Uterus (tissue), 4 donors: Measurements from ENCODE around the gene NRM. TPM values are rescaled to one million over a fixed set of nuclear protein-coding genes. Genes with fewer than 3 reads are reported as not detected.

Experiments
- DNase-seq, 2 donors: peaks; one replicate each; pipeline ENCODE4 v3.0.0-alpha.2; 2019 to 2020
- H3K27ac ChIP-seq, 2 donors: fragments of 200-600 bp; sonication (generic); 1 replicate in 1 of 2; 2 replicates in 1 of 2; pipeline ENCODE4 v1.5.1; 2016 to 2018
- H3K27me3 ChIP-seq, 2 donors: fragments of 200-600 bp; sonication (generic); one replicate each; pipeline ENCODE4 v1.5.1; 2018 to 2019; ENCODE audit warnings: control low read depth in 1 of 2
- H3K36me3 ChIP-seq, 2 donors: fragments of 200-600 bp; sonication (generic); one replicate each; pipeline ENCODE4 v1.5.1; 2019; ENCODE audit warnings: control low read depth in 1 of 2
- H3K4me1 ChIP-seq, 2 donors: fragments of 200-600 bp; sonication (generic); one replicate each; pipeline ENCODE4 v1.5.1; 2018 to 2019; ENCODE audit warnings: control low read depth in 1 of 2
- H3K4me3 ChIP-seq, 2 donors: fragments of 200-600 bp; sonication (generic); 1 replicate in 1 of 2; 2 replicates in 1 of 2; pipeline ENCODE4 v1.5.1; 2018 to 2019; ENCODE audit warnings: mild to moderate bottlenecking in 1 of 2
- H3K9me3 ChIP-seq, 2 donors: fragments of 200-600 bp; sonication (generic); one replicate each; pipeline ENCODE4 v1.5.1; 2019; ENCODE audit warnings: control low read depth in 1 of 2
- POLR2A ChIP-seq, 2 donors: fragments of 450-650 bp; IDR thresholded peaks; one replicate each; pipeline ENCODE4 v1.6.1; 2016; ENCODE audit warnings: antibody characterized with exemption in 2 of 2, mild to moderate bottlenecking in 1 of 2, moderate library complexity in 1 of 2
- intact Hi-C: fragments of 100-400 bp; cut with DNase I; formaldehyde crosslinking; loops from one replicate; pipeline ENCODE4 v1.15.1; 2023; ENCODE audit warnings: low total_unique reads
- total RNA-seq, 4 donors: library from RNA; depleted of rRNA in 3 of 4; stranded (reverse); fragments of >200 nt in 3 of 4; gene quantifications; one replicate each; pipeline versions ENCODE4 v1.1.0 to v1.2.4, GENCODE V29; 2014 to 2023
- TF ChIP-seq, protein P1 (sequence below), 4 experiments: fragments of 200-600 bp in 2 of 4; fragments of 450-650 bp in 2 of 4; sonication (generic) in 2 of 4; IDR thresholded peaks; one replicate each; pipeline ENCODE4 v1.5.1; 2016 to 2019; ENCODE audit warnings: antibody characterized with exemption in 4 of 4, mild to moderate bottlenecking in 2 of 4, moderate library complexity in 1 of 4
- donor health status: DM: yes; HTN: yes; CAD: no.

NRM gene
- total RNA-seq, 4 donors from 2014 or later = 0.59 to 29.3 (median 5.4) TPM

DNA sequence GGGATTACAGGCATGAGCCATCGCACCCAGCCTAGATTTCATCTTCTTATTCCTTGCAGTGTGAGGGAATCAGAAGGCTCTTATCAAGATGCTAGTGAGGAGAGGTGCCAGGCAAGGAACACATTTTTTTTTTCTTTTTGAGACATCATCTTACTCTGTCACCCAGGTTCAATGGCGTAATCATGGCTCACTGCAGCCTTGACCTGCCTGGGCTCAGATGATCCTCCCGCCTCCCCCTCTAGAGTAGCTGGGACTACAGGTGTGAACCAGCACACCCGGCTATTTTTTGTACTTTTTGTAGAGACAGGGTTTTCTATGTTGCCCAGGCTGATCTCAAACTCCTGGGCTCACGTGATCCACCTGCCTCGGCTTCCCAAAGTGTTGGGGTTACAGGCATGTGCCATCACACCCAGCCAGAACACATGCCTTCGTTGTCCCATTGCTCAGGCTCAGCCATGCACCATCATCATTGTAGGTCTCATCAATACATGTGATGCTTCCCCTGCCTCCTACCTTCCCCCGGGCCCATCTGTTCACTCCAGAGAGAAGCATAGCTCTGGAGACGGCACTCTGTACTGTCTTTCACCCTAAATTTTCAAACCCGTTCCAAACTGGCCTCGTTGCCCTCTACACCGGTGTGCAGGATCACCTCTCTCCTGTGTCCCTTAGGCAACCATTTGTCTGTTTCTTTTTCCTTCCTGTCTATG lies 41.6 kb upstream of the NRM start:
- Histone ChIP-seq H3K36me3 (no peaks in the 10 kb centered on the region), H3K9me3 (no peaks in the 10 kb centered on the region), H3K4me3 (no peak overlapping the region), H3K4me1 (no peaks in the 10 kb centered on the region), H3K27ac (no peak overlapping the region), H3K27me3 (no peaks in the 10 kb centered on the region)
- TF ChIP-seq, protein P1, sequence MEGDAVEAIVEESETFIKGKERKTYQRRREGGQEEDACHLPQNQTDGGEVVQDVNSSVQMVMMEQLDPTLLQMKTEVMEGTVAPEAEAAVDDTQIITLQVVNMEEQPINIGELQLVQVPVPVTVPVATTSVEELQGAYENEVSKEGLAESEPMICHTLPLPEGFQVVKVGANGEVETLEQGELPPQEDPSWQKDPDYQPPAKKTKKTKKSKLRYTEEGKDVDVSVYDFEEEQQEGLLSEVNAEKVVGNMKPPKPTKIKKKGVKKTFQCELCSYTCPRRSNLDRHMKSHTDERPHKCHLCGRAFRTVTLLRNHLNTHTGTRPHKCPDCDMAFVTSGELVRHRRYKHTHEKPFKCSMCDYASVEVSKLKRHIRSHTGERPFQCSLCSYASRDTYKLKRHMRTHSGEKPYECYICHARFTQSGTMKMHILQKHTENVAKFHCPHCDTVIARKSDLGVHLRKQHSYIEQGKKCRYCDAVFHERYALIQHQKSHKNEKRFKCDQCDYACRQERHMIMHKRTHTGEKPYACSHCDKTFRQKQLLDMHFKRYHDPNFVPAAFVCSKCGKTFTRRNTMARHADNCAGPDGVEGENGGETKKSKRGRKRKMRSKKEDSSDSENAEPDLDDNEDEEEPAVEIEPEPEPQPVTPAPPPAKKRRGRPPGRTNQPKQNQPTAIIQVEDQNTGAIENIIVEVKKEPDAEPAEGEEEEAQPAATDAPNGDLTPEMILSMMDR (IDR thresholded peaks at IDR 0.05) = no peak
- no peak for TF ChIP-seq POLR2A (IDR thresholded peaks at IDR 0.05)
- no peak for DNase-seq
- intact Hi-C loops = no loop called here

DNA sequence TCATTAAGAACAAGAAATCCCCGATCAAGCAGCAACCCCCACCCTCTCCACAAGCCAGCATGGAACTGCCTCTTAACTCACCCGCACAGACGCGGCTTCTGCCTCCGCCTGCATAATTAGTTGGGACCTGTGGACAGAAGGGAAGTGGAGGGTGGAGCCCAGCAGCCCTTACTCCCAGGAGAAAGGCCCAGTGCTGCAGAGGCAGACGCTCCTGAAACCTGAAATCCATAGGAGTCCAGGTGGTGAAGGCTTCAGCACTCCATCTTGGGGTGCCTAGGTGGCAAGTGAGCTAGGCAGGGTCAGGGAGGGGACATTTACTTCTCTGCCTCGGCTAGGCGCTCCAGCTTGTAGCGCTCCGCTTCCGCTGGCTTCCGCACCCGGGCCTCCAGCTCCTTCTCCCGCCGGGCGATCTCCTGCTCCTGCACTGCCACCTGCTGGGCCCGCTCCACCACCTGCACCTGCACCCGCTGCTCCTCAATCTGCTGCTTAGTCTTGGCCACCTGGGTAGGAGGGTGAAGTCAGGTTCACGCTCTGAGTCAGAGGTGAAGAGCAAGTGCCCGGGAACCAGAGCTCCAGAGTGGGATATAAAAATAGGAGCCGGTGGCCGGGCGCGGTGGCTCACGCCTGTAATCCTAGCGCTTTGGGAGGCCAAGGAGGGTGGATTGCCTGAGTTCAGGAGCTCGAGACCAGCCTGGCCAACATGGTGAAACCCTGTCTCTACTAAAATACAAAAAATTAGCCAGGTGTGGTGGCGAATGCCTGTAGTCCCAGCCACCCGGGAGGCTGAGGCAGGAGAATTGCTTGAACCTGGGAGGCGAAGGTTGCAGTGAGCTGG lies 40.0 kb upstream of the NRM start:
- Histone ChIP-seq H3K4me1 (no peaks in the 10 kb centered on the region), H3K27ac (peak overlapping the region; percentile 21 to 53), H3K36me3 (no peaks in the 10 kb centered on the region), H3K27me3 (no peaks in the 10 kb centered on the region), H3K9me3 (no peaks in the 10 kb centered on the region), H3K4me3 (no peak overlapping the region)
- intact Hi-C loops = no loop called here
- TF ChIP-seq, protein P1 (IDR thresholded peaks at IDR 0.05) = peak; percentile 46 to 70 (median 56)
- TF ChIP-seq POLR2A (IDR thresholded peaks at IDR 0.05) = no peak
- DNase-seq = peak; percentile 59 to 62

DNA sequence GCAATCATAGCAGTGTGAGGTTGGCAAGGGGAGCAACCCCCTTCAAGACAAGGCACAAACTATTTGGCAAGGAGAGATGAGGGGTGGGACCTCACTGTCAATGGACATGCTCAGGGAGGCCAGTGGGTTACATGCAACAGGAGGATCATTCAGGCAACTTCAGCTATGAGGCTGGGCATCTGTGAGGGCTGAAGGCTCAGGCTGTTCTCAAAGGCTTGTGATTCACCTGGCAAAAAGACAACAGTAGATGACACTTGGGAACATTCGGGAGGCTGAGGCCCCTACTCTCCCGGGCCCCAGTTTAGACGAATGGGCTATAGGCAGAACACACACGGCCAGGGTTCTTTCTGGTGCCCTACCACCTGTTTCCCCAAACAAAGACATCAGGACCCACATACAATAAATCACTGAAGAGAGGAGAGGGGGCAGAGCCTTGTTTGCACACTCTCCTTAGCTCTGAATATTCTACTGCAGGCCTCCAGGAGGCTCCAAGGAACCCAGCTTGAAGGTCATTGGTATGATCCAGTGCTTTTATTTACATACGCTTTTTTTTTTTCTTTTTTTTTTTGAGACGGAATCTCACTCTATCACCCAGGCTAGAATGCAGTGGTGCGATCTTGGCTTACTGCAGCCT lies 37.3 kb upstream of the NRM start:
- intact Hi-C loops = no loop called here
- H3K27me3 ChIP-seq = no peaks in the 10 kb centered on the region
- TF ChIP-seq, protein P1 (IDR thresholded peaks at IDR 0.05) = no peak
- no peak for TF ChIP-seq POLR2A (IDR thresholded peaks at IDR 0.05)
- no peaks in the 10 kb centered on the region for H3K9me3 ChIP-seq
- peak overlapping the region; percentile 19 to 36 for H3K27ac ChIP-seq
- no peak for DNase-seq
- H3K36me3 ChIP-seq = no peaks in the 10 kb centered on the region
- H3K4me3 ChIP-seq = no peak overlapping the region
- no peaks in the 10 kb centered on the region for H3K4me1 ChIP-seq

DNA sequence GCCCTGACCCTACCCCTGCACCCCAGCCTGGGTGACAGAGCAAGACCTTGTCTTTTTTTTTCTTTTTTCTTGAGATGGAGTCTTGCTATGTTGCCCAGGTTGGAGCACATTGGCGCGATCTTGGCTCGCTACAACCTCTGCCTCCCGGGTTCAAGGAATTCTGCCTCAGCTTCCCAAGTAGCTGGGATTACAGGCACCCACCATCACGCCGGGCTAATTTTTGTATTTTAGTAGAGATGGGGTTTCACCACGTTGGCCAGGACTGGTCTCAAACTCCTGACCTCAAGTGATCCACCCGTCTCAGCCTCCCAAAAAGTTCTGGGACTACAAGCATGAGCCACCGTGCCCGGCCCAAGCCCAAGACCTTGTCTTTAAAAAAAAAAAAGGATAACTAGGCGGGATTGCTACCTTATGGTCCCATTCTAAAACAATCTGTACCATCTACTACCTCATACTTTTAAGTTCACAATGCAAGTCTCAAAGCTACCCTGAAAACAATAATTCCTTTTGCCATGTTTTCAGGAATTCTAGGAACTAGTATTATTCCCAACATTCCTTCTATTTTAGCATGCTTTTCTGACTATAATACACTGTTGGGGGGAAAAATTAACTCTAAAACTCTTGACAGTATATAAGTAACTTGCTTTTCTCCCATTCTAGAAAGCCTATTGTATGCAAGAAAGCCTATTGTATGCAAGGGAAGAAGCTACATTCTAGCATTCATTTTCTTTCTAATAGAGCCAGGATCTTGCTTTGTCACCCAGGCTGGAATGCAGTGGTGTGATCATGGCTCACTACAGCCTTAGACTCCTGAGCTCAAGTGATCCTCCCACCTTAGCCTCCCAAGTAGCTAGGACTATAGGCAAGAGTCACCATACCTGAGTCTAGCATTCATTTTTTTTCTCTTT lies 36.0 kb upstream of the NRM start:
- intact Hi-C loops = no loop called here
- Histone ChIP-seq H3K4me3 (no peak overlapping the region), H3K27me3 (no peaks in the 10 kb centered on the region), H3K27ac (peak overlapping the region; percentile 17 to 34), H3K9me3 (no peaks in the 10 kb centered on the region), H3K4me1 (no peaks in the 10 kb centered on the region), H3K36me3 (no peaks in the 10 kb centered on the region)
- TF ChIP-seq POLR2A (IDR thresholded peaks at IDR 0.05) = no peak
- TF ChIP-seq, protein P1 (IDR thresholded peaks at IDR 0.05) = no peak
- DNase-seq = no peak
